Brain pericyte (primary cell): ENCODE measurements around the gene IRS1.

Source experiments
- DNase-seq: peaks from one replicate; pipeline ENCODE4 v3.0.0-alpha.2; 2012; ENCODE audit warnings: low read depth, low spot score

IRS1 gene

DNA sequence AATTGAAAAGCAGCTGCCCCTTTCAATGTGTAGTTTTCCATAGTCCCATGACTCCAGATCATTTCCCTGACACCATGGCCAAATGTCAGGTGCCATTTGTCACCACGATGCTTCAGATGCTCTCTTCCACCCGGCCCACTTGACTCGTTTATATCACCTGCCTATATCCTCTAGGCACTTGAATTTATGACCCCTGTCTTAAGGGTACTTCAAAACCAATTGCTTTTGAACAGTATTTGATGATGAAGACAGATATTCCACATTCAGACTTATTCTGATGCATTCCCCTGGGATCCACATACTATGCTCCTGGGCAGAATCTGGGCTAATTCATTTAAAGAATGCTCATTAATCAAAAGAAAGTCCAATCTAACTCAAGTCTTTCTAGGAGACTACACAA lies 19.3 kb upstream of the IRS1 start:
- DNase-seq, result no peak

DNA sequence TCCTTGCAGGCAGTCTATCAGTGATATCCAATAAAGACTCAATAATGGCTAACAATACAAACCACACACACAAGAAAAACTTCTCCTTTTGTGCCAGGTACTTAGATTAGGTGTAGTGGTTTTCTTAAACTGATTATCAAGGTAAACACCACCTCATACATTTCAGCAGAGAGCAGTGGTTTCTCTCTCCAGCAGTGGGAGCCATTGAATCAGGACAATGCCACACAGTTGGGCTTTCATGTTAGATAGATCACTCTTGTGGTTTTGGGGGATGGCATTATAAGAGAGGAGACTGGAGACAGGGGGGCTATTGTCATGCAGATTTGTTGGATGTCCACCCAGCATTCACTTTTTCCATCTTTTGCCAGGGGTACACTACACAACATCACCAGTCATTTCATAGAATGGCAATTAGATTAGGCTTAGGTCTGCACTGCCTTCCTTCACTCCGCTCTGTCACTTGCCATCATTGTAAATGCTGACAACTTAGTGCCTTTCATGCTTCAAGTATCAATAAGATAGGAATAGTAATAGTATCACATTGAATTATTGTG lies 13.6 kb upstream of the IRS1 start:
- no peak for DNase-seq

DNA sequence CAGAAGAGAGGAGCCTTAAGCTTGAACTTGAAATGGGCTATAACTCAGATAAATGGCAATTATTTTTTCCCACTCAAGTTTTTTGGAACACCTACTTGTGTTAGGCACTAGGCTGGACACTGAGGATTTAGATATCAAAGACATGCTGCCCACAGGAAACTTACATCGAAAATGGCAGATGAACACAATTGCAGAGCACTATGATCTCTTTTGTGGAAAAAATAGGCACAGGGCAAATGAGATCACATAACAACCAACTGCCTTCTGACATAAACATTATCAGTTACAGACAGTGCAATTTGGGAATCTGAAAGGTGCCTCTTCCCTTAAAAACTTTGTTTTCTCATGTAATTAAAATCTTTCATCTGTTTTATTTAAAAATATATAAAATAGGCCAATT lies 3.8 kb upstream of the IRS1 start:
- no peak for DNase-seq

DNA sequence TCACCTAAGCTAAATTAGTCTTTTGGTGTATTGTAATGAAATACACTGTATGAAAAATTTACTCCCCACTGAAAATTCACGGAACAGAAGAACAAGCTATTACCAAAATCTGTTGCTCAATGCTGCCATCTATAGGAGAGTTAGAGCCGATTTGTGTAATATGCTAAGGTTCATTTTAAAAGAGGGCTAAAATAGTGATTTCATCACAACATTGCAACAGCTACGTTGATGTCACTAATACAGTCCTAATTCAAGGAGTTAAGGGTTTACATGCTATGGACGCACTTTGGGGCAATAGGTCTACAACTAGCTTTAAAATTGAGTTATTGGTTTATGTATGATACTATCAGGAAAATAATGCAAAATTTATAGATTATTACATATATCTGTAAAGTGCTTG lies 3.0 kb upstream of the IRS1 start:
- no peak for DNase-seq

DNA sequence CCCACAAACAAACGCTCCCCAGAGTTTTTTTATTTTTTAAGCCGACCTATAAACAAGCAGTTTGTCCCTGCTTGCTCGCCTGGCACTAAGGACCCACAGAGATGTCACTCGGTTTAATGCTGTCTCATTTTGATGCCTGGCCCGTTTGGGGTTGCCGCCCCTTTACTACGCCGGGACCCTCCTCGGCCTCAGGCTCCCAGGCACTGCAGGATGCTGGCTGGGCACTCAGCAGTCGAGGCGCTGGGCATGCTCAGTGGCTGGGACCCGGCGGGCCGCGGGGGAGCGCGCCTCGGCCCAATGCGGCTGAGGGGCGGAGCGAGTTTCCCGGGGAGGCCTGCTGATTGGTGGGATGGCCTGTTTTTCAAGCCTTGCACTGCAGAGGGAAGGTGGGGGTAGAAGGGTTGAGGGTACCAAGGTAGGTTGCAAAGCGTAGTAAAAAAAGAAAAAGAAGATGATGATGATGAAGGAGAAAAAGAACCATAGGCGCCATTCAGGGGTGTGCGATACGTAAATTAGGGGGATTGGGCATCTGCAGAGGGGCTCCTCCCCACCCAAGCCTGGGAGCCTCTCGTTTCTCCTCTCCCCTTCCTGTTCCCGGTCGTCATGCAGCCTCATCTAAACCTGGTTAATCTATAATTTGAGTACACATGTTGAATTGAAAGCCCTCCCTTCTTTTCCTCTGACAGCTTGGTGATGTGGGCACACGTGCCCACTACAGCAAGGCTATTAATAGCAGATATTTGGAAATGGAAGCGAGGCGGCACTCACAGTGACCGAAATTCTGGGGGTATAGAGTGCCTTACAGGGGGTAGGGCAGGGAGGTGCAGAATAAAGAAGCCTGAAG lies 1.5 kb upstream of the IRS1 start:
- no peak for DNase-seq

DNA sequence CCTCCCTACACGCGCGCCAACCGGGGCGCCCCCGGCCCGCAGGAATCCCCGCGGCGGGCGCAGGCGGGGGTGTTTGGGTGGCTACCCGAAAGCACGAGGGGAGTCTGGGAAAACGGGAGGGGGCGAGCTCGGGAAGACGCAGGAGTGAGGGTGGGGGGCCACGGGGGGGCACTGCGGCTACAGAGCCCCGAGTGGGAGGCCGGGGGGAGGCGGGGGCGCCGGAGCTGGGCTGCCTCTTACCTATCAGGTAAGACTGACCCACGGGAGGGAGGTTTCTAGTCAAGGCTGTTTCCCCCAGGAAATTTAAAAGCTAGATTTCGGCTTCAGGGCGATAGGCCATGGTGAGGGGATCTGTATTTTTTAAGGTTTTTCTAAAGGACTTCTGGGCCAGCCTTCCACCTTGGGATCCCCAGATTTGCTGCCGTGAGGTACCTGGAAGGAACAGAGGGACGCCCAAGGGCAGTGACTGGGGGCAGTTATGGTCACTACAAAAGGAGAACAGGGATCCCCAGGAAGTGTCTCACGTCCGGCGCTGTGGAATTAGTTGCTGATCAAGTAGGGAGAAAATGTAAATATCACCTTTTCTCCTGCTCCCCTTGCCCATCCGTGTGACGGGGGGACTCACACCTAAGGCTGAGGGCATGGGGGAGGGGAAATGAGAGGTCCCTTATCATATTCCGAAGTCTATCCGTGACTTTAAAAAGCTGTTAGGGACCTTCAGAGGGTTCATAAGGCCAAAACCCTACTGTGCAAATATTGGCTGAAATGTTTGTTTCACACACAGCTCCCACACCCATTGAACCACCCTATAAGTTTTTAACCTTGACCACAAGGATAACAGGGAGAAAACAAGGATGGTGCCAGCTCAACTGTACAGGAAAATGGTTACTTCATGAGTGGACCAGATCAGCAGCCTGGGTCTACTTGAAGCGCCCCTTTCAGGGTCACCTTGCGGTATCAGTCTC lies 638 bp upstream of the IRS1 start:
- no peak for DNase-seq

DNA sequence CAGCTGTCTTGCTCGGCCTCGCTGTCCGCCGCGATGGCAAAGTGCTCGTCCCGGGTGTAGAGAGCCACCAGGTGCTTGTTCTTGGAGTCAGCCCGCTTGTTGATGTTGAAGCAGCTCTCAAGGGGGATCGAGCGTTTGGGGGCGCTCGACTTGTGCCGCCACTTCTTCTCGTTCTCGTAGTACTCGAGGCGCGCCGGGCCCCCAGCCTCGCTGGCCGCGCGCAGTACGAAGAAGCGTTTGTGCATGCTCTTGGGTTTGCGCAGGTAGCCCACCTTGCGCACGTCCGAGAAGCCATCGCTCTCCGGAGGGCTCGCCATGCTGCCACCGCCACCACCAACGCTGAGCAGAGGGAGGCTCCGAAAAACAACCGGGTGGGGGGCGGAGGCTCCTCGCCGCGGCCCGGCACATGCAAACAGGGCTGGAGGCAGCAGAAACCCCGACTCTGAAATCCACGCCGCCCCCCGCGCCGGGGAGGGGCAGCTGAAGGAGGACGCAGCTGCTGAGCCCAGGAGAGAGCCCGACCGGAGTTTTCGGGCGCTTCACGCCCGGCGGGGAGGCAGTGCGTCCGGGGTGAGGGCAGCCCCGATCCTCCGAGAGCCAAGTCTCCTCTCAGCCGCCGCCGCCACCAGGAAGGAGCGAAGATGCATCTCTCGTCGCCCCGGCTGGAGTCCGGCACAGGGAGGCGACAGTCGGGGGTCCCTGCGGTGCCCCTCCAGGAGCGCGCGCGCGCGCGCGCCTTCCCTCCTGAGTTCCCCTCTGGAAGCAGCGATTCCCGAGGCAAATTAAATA lies 1.0 kb downstream of the IRS1 start:
- DNase-seq, result no peak

DNA sequence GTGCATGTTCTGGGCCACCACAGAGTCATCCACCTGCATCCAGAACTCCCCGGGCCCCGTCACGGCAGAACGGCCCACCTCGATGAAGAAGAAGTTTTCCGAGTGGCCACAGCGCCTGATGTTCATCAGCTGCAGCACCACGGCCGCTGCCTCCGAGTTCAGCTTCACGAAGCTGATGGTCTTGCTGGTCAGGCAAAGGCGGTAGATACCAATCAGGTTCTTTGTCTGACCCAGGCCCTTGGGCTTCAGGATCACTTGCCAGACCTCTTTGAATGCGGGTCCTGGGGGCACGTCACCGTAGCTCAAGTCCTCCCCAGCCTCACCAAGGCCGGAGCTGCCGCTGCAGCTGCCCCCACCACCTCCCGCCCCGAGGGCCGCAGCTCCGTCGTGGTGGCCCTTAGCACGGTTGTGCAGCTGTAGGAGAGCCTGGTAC lies 1.6 kb downstream of the IRS1 start:
- no peak for DNase-seq

DNA sequence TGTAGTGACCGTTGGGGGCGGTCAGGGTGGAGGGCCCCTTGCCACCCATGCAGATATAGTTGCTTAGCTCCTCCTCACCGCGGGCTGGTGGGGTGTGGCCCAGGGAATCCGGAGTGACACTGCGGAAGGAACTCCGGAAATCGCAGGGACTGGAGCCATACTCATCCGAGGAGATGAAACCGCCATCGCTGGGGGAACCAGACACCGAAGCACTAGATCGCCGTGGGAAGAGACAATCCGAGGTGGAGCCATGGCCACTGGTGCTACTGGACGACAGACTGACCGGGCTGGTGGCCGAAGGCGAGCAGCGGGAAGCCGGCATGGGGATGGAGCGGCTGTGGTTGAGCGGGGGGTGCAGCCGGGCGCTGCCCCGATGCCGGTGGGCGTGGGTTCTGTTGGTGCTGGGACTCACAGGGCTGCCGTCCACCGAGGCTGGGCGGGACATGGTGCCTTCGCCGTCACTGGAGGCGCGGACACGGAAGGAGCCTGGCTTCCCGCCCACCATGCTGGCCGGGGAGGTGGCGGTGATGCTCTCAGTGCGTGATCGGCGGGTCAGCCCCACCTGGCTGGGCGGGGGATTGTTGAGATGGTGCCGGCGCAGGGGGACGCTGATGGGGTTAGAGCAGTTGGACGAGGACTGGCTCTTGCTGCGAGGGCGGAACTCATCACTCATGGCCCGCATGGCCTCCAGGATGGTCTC lies 2.2 kb downstream of the IRS1 start:
- DNase-seq, result no peak

DNA sequence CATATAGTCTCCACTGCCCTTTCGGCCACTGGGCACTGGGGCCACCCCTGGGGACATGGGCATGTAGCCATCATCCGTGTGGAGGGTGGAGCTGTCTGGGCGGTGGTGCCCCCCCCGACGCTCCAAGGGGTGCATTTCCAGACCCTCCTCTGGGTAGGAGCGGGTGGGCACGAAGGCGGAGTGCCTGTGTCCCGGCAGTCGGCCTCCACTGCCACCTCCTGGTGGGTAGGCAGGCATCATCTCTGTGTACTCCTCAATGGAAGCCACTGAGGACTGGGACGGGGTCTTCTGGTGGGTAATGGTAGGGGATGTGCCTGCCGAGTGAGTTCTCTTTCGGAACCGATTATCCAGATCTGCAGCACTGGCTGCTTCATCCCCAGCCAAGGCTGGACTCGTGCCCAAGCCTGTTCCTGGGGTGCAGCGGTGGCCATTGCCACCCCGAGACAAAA lies 2.8 kb downstream of the IRS1 start:
- DNase-seq, result no peak

DNA sequence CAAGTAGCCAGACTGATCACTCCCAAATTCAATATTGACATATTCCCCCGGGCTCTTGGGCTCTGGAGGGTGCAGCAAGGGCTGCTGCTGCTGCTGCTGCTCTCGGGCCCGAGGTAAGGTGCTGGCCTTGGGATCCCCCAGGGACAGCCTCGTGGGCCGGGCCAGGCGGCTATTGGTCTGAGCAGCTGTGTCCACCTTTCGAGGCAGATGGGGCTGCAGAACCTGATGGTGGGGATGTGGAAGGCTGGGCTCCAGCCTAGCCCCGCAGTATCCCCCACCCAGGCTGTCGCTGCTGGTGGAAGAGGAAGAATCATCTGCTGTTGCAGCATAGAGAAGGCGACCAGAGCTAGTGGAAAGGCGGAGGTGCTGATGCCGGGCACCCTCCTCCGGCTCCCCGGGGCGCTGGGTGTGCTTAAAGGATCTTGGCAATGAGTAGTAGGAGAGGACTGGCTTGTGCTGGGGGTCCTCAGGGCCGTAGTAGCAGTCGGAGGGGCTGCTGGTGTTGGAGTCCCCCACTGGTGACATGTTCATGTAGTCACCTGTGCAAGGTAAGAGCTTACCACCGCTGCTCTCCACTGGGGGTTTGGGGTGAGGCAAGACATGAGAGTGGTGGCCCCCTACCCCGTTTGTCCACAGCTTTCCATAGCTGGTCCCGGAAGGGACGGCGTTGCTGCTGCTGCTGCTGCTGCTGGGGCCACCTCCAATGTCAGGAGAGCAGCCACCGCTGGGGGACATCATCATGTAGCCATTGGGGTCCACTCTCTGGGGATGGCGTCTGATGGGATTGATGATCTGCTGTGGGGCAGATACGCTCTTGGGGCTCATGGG lies 3.4 kb downstream of the IRS1 start:
- no peak for DNase-seq

DNA sequence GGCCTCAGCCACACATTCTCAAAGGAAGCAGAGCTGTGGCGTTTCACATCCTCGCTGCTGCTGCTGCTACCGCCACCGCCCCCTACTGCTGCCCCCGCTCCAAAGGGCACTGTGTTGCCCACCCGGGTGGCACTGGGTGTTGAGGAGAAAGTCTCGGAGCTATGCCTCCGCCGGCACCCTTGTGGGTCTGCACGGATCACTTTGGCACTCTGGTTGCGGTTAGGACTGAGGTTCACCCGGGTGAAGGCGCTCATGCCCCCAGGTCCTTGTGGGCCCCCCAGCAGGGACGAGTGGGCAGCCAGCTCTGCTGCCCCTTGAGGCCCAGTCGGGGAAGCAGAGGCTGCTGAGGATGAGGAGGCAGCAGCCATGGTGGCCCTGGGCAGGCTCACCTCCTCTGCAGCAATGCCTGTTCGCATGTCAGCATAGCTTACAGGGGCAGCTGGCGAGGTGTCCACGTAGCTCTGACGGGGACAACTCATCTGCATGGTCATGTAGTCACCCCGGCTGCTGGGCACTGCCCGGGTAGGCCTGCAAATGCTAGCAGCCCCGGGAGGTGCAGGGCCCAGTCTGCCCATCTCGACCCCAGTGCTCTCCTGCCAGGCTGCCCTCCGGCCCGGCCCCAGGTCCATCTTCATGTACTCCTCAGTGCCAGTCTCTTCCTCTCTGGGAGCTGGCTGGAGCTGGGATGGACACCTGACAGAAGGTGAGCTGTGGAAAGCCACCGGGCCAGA lies 4.2 kb downstream of the IRS1 start:
- no peak for DNase-seq

DNA sequence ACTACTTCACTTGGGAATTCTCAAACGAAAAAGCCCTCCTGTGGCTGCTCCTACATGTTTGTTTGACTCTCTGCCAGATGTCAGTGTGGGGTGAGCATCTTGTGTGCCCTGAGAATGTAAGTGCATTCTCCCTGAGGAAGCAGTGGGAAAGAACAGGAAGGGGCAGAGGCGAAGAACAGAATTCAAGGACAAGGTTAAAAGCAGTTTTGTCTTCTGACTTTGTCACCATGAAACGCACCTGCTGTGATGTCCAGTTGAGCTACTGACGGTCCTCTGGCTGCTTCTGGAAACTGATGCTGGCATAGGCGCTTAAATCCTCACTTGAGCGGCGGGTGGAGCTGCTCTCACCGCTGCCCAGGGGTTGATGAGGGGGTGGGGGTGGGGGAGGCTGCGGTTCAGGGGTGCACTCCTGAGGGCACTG lies 4.9 kb downstream of the IRS1 start:
- DNase-seq, result peak; percentile 86

DNA sequence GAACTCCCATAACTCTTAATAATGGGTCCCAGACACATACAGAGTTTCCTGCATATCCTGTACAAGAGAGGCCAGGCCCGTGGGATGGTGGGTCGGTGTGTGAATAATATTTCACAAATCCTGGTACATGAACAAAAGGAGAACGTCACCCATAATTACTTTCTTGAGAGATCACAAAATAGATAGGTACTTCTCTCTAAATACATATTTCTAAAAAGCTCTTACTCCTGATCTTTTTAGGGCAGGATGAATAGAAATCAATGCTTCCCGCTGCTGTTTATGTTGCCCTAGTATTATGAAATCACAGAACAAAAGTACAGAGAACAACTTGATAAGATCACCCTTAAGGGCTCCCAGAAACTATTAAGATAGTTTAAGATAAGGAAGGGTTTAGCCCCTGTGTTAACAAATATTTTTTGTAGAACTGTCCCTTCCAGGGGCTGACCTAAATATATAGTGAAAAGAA lies 5.4 kb downstream of the IRS1 start:
- DNase-seq, result no peak

DNA sequence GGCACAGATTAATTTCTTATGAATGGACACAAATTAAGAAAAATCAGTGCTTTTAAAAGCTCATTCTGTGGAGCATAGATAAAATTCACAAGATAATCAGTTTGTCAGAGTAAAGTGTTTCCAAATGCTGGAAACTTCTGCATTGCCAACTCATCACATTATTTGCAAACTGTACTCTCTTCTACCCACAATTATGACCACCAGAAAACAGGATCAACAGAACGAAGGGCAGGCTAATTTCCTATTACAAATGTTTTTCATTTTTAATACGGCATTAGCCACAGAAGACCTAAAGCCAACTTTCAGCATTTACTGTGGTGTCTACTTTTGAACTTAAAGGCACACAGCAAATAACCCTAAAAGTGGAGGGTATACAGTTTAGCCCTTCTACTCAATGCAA lies 6.0 kb downstream of the IRS1 start:
- no peak for DNase-seq

DNA sequence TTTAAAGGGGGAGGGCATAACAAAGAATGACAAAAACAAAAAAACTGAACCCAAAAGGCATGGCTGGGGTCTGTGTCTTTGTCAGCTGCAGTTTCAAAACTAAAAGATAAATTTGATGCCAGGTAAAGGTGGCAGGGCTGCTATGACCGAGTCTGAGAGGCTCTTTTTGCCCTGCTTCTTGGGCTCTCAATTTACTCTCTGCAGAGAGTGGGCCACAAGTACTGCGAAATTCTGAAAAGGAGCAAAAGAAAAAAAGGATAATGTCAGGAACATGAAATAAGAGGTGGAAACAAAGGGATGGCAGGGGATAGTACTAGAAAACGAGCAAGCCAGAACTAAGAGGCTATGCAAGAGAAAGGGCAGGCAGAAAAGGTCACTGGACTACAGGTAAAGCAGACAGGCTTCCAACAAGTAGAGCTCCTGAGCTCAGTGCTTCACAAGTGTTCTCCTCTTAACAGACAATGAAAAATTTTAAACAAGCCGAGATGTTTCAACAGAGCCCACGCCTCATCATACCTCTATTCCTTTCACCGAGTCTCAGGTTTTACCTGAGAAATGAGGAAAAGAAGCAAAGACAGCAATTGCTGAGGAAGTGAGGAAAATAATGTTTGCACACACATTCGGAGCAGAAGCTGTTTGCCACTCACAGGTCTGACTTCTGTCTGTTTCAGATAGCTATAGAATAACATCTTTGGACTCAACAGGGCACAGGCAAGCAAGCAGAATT lies 7.3 kb downstream of the IRS1 start:
- DNase-seq, result no peak

DNA sequence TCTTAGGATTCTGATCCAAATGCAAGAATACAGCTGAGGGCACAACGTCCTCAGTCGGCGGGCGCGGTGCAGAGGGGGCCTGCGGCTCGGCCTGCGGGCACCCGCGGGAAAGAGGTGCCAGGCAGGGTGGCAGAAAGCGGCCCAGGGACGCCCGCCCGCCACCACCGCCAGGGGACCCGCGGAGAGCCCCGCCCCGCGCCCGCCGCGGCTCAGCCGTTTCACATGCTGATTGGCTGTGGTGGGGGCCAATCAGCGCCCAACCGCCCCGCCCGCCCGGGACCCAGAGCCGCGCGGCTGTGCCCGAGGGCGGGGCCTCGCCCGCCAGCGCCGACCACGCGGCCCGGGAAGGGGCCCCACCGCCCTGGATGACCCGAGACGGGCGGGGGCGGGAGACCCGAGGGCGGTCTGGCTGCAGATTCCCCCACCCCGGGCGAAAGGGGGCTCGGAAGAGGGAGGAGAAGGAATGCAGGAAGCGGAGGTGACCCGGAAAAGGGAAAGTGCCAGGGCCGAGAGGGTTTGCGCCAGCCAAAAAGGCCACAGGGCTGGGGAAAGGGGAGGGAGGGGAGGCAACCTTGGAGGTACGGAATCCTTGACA lies 8.0 kb downstream of the IRS1 start:
- no peak for DNase-seq

DNA sequence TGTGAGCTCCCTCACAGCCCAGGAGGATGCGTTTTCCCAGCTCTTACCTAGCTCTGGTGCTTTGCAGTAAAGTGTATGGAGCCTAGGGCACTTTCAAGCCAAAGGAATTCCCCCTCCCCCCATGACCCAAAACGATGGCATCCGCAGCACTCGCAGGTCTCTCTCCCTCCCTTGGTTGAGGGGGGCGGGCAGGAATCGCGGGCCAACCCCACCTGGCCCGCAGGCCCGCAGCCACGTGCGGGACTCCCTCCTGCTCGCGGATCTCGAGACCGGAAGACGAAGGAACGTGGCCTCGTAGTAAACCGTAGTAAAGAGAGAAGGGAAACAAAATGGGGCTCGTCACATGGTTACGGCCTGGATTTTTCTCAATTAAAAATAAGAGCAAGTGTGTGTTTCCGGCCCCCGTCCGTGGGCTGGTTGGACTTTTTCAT lies 8.5 kb downstream of the IRS1 start:
- DNase-seq, result no peak
